Astrocyte (in vitro differentiated cells and primary cell): ENCODE results near the gene SORT1. TPM values are rescaled to one million over a fixed set of nuclear protein-coding genes. Genes with fewer than 3 reads are reported as not detected.

ENCODE experiments used
- DNase-seq: peaks from one replicate; pipeline ENCODE4 v3.0.0-alpha.2; 2010; ENCODE audit warnings: low read depth
- FAIRE-seq: peaks from 2 replicates; lab custom pipeline; 2011; peaks lifted over from hg19 to GRCh38; lab: Jason Lieb, UNC
- H2AFZ ChIP-seq: 2 replicates; pipeline ENCODE4 v1.6.0; 2012; ENCODE audit warnings: low read depth, low read length, inconsistent platforms
- H3K27ac ChIP-seq: 2 replicates; pipeline ENCODE4 v1.5.1; 2011; ENCODE audit warnings: low read depth, low read length, inconsistent platforms
- H3K27me3 ChIP-seq: 2 replicates; pipeline ENCODE4 v1.6.0; 2011; ENCODE audit warnings: low read length, inconsistent platforms; ENCODE audit not compliant: insufficient read depth
- H3K36me3 ChIP-seq: 2 replicates; pipeline ENCODE4 v1.5.1; 2011; ENCODE audit warnings: low read length, inconsistent platforms; ENCODE audit not compliant: insufficient read depth
- H3K4me1 ChIP-seq: 2 replicates; pipeline ENCODE4 v1.5.1; 2011; ENCODE audit warnings: low read length, inconsistent platforms; ENCODE audit not compliant: insufficient read depth
- H3K4me2 ChIP-seq: 2 replicates; pipeline ENCODE4 v1.6.0; 2012; ENCODE audit warnings: low read length, inconsistent platforms
- H3K4me3 ChIP-seq: 2 replicates; pipeline ENCODE4 v1.5.1; 2011; ENCODE audit warnings: low read depth, mild to moderate bottlenecking, low read length, inconsistent platforms; ENCODE audit not compliant: insufficient read depth
- H3K79me2 ChIP-seq: 2 replicates; pipeline ENCODE4 v1.6.0; 2012; ENCODE audit warnings: mild to moderate bottlenecking, low read length, inconsistent platforms; ENCODE audit not compliant: insufficient read depth
- H3K9ac ChIP-seq: 2 replicates; pipeline ENCODE4 v1.6.0; 2012; ENCODE audit warnings: mild to moderate bottlenecking, low read length, inconsistent platforms
- H3K9me3 ChIP-seq: 2 replicates; pipeline ENCODE4 v1.5.1; 2012; ENCODE audit warnings: low read depth, mild to moderate bottlenecking, low read length, inconsistent platforms; ENCODE audit not compliant: insufficient read depth
- H4K20me1 ChIP-seq: 2 replicates; pipeline ENCODE4 v1.6.0; 2012; ENCODE audit warnings: low read length, inconsistent platforms; ENCODE audit not compliant: insufficient read depth
- H3K27ac Mint-ChIP-seq: one replicate; pipeline ENCODE4 v1.8.0; 2021; ENCODE audit warnings: mild to moderate bottlenecking, mixed read lengths; ENCODE audit not compliant: unreplicated experiment
- H3K27me3 Mint-ChIP-seq: one replicate; pipeline ENCODE4 v1.8.0; 2021; ENCODE audit warnings: low read depth, mixed read lengths; ENCODE audit not compliant: unreplicated experiment
- H3K36me3 Mint-ChIP-seq: one replicate; pipeline ENCODE4 v1.8.0; 2021; ENCODE audit warnings: low read depth, mixed read lengths; ENCODE audit not compliant: unreplicated experiment
- H3K4me1 Mint-ChIP-seq: one replicate; pipeline ENCODE4 v1.8.0; 2021; ENCODE audit warnings: low read depth, mixed read lengths; ENCODE audit not compliant: unreplicated experiment
- H3K4me3 Mint-ChIP-seq: one replicate; pipeline ENCODE4 v1.8.0; 2021; ENCODE audit warnings: mild to moderate bottlenecking, moderate library complexity, mixed read lengths; ENCODE audit not compliant: unreplicated experiment
- H3K9me3 Mint-ChIP-seq: one replicate; pipeline ENCODE4 v1.8.0; 2021; ENCODE audit warnings: mild to moderate bottlenecking, mixed read lengths; ENCODE audit not compliant: unreplicated experiment
- CTCF ChIP-seq: IDR thresholded peaks from 2 replicates; pipeline ENCODE4 v1.5.1; 2011; ENCODE audit warnings: low read depth, mild to moderate bottlenecking, inconsistent platforms, low read length, moderate library complexity; ENCODE audit not compliant: insufficient read depth
- EZH2 ChIP-seq: IDR thresholded peaks from 2 replicates; pipeline ENCODE4 v1.6.1; 2012; ENCODE audit warnings: mild to moderate bottlenecking, low read length, inconsistent platforms; ENCODE audit not compliant: insufficient read depth
- total RNA-seq: library from RNA; stranded (reverse); gene quantifications from 2 replicates; pipeline ENCODE4 v1.2.1, GENCODE V29; 2021

Gene SORT1
- total RNA-seq, 1 donor from 2014 or later = 135 TPM

- no peaks in the 10 kb centered on the region for H3K9me3 ChIP-seq
- Mint-ChIP-seq H3K27ac (peak overlapping the region; percentile 13), H3K36me3 (no peaks in the 10 kb centered on the region), H3K4me1 (peaks cover 16% of the 10 kb centered on the region), H3K4me3 (peak overlapping the region; percentile 93), H3K27me3 (no peaks in the 10 kb centered on the region), H3K9me3 (no peaks in the 10 kb centered on the region)
- H3K27me3 ChIP-seq = no peaks in the 10 kb centered on the region
- H3K79me2 ChIP-seq = peaks cover 43% of the 10 kb centered on the region
- peaks cover 28% of the 10 kb centered on the region for H4K20me1 ChIP-seq
- H3K36me3 ChIP-seq = no peaks in the 10 kb centered on the region
- peak overlapping the region; percentile 91 for H3K9ac ChIP-seq
- peak overlapping the region; percentile 84 for H3K27ac ChIP-seq
- peaks cover 8% of the 10 kb centered on the region for H3K4me1 ChIP-seq
- TF ChIP-seq EZH2 (no peak), CTCF (no peak)
- H2AFZ ChIP-seq = peak overlapping the region; percentile 84
- FAIRE-seq (no peak), DNase-seq (no peak)
- H3K4me2 ChIP-seq = peak overlapping the region; percentile 97
- H3K4me3 ChIP-seq = peak overlapping the region; percentile 92
These were observed 29.4 kb upstream of the SORT1 start for GRCh38 chr1:109427171-109427467.

GRCh38 chr1:109426281-109427170 is 28.8 kb upstream of the SORT1 start, which contains the start of gene PSMA5:
Gene PSMA5 (minus strand): TSS chr1:109426448. CDS start chr1:109426330, 118 bp downstream.
- no peaks in the 10 kb centered on the region for H3K9me3 ChIP-seq
- Mint-ChIP-seq H3K4me1 (peaks cover 16% of the 10 kb centered on the region), H3K36me3 (no peaks in the 10 kb centered on the region), H3K4me3 (peak within 1 kb of the TSS; percentile 93), H3K9me3 (no peaks in the 10 kb centered on the region), H3K27me3 (no peaks in the 10 kb centered on the region), H3K27ac (peak within 1 kb of the TSS; percentile 91)
- H3K9ac ChIP-seq = peak within 1 kb of the TSS; percentile 91
- peak within 1 kb of the TSS; percentile 92 for H3K4me3 ChIP-seq
- H3K4me2 ChIP-seq = peak within 1 kb of the TSS; percentile 97
- peak within 1 kb of the TSS; percentile 84 for H2AFZ ChIP-seq
- no peak for TF ChIP-seq EZH2
- no peak for TF ChIP-seq CTCF
- H3K79me2 ChIP-seq = peaks cover 49% of the 10 kb centered on the region
- no peaks in the 10 kb centered on the region for H3K36me3 ChIP-seq
- peak within 1 kb of the TSS; percentile 84 for H3K27ac ChIP-seq
- DNase-seq = peak; percentile 100
- FAIRE-seq = no peak
- peaks cover 8% of the 10 kb centered on the region for H3K4me1 ChIP-seq
- H4K20me1 ChIP-seq = peaks cover 32% of the 10 kb centered on the region
- H3K27me3 ChIP-seq = no peaks in the 10 kb centered on the region
